Fibroblast of skin of abdomen (primary cell): ENCODE results near the gene KYAT1. TPM values are rescaled to one million over a fixed set of nuclear protein-coding genes. Genes with fewer than 3 reads are reported as not detected.

ENCODE experiments used
- DNase-seq: peaks from one replicate; pipeline ENCODE4 v3.0.0-alpha.2; 2013
- polyA plus RNA-seq, 2 experiments: library from polyadenylated mRNA; unstranded; fragments of 120-200 nt; gene quantifications; one replicate each; pipeline ENCODE4 v1.2.1, GENCODE V29; 2013; ENCODE audit not compliant: insufficient read length in 2 of 2

KYAT1 gene
- 5.1 TPM for polyA plus RNA-seq (2013, experiment 1 of 2; ENCODE audit: insufficient read length)
- polyA plus RNA-seq (2013, experiment 2 of 2; ENCODE audit: insufficient read length) = 6.6 TPM

GRCh38 chr9:128881884-128882676 is at the start of gene KYAT1, which contains the start of gene LRRC8A:
TSS of gene KYAT1 (minus strand) at chr9:128881950. CDS start at chr9:128845405, 36,545 bp downstream.
TSS of gene LRRC8A (plus strand) at chr9:128882133. CDS start at chr9:128907165, 25,032 bp downstream.
- peak; percentile 96 for DNase-seq

GRCh38 chr9:128929560-128929959 is 47.8 kb upstream of the KYAT1 start:
- no peak for DNase-seq

- no peak for DNase-seq
These were observed 46.9 kb upstream of the KYAT1 start for GRCh38 chr9:128928624-128929023.

GRCh38 chr9:128927731-128928411 is 46.1 kb upstream of the KYAT1 start:
- peak; percentile 44 for DNase-seq

GRCh38 chr9:128923493-128923883 is 41.7 kb upstream of the KYAT1 start:
- DNase-seq = no peak

GRCh38 chr9:128921881-128922763 is 40.4 kb upstream of the KYAT1 start:
- DNase-seq = peak; percentile 66

GRCh38 chr9:128920381-128921058 is 38.8 kb upstream of the KYAT1 start, which contains the start of gene PHYHD1:
TSS of gene PHYHD1 (plus strand) at chr9:128920982. CDS start at chr9:128922324, 1,342 bp downstream.
- DNase-seq = peak; percentile 70

- DNase-seq = no peak
These were observed 37.8 kb upstream of the KYAT1 start for GRCh38 chr9:128919402-128920089.

- no peak for DNase-seq
These were observed 37.2 kb upstream of the KYAT1 start for GRCh38 chr9:128918921-128919320.

GRCh38 chr9:128917151-128917849 is 35.5 kb upstream of the KYAT1 start:
- DNase-seq = peak; percentile 71

GRCh38 chr9:128916745-128917144 is 35.0 kb upstream of the KYAT1 start:
- DNase-seq = no peak

GRCh38 chr9:128916204-128916603 is 34.5 kb upstream of the KYAT1 start:
- DNase-seq = no peak

GRCh38 chr9:128913995-128914772 is 32.4 kb upstream of the KYAT1 start:
- DNase-seq = no peak

GRCh38 chr9:128913048-128913900 is 31.5 kb upstream of the KYAT1 start:
- no peak for DNase-seq

- peak; percentile 89 for DNase-seq
These were observed 30.6 kb upstream of the KYAT1 start for GRCh38 chr9:128912270-128912853.

- peak; percentile 89 for DNase-seq
These were observed 29.8 kb upstream of the KYAT1 start for GRCh38 chr9:128911529-128912035.

- no peak for DNase-seq
These were observed 29.2 kb upstream of the KYAT1 start for GRCh38 chr9:128910906-128911305.

- DNase-seq = no peak
These were observed 28.1 kb upstream of the KYAT1 start for GRCh38 chr9:128909859-128910258.
